Measurements from ENCODE around the gene SLC31A2. TPM values are rescaled to one million over a fixed set of nuclear protein-coding genes. Genes with fewer than 3 reads are reported as not detected.

Gene SLC31A2
- total RNA-seq, 5 donors from 2014 or later (not counting 1 experiment from before 2014, with no cell fraction given): 3.4 to 6.1 (median 4.0) TPM

GRCh38 chr9:113192455-113192854 is 41.6 kb downstream of the SLC31A2 start:
- H3K36me3 ChIP-seq (ENCODE audit: control insufficient read depth in 2 of 2, extremely low read depth in 1 of 2, insufficient read depth in 1 of 2, low read length in 1 of 2): peaks cover 8 to 59% of the 10 kb centered on the region in 2 donors
- no peak for DNase-seq
- H3K4me3 ChIP-seq (ENCODE audit: control insufficient read depth in 1 of 2, extremely low read depth in 1 of 2, low read length in 1 of 2): no peak overlapping the region
- WGBS (ENCODE audit: insufficient coverage): no CpG with 5 or more reads among the region's 2 CpGs
- Mint-ChIP-seq H3K4me3 (no peak overlapping the region), H3K36me3 (peaks cover 58% of the 10 kb centered on the region), H3K27me3 (no peaks in the 10 kb centered on the region), H3K4me1 (peaks cover 0 to 2% (median 0%) of the 10 kb centered on the region in 3 donors), H3K9me3 (no peaks in the 10 kb centered on the region), H3K27ac (no peak overlapping the region)
- CTCF ChIA-PET: no interaction called here
- POLR2A ChIA-PET: no interaction called here
- H3K27ac ChIP-seq (ENCODE audit: low read length): no peak overlapping the region
- H3K9me3 ChIP-seq: no peaks in the 10 kb centered on the region
- no peaks in the 10 kb centered on the region for H3K4me1 ChIP-seq (ENCODE audit: control insufficient read depth in 1 of 2, extremely low read depth in 1 of 2, insufficient read depth in 2 of 2, low read length in 2 of 2)
- ATAC-seq (replicated peaks in 1 of 4): no peak
- no peaks in the 10 kb centered on the region for H3K27me3 ChIP-seq (replicated peaks in 1 of 2; ENCODE audit: control insufficient read depth in 2 of 2, extremely low read depth in 1 of 2, insufficient read depth in 2 of 2, low read length in 1 of 2)

DNA sequence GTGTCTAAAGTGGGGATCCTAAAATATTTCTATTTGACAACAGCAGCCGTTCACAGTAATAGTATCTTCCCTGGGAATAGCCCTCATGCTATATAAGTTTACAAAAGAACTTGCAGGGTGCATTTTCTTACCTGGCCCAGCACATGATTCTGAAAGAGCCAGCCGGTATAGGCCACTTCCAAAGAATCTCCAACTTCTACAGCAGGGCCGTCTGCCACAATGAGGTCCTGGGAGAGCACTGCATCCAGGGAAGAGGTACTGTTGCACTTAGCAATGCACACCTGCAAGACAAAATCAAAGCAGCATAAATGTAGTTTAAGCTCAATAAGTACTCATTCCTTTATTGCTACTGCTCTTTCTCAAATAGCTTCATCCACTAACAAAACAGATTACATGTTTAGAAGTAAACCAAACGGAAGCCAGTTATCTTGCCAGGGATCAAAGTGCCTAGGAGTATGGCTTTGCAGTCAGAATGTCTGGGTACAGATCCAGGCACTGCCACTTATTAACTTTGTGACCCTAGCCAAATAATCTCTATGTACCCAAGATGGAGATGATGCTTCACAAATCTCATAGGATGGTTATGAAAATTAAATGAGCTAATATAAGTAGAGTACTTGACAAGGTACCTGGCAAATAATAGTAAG is 49.0 kb downstream of the SLC31A2 start:
- Histone ChIP-seq H3K36me3 (ENCODE audit: control insufficient read depth in 2 of 2, extremely low read depth in 1 of 2, insufficient read depth in 1 of 2, low read length in 1 of 2) (peaks cover 3 to 54% of the 10 kb centered on the region in 2 donors), H3K27me3 (replicated peaks in 1 of 2; ENCODE audit: control insufficient read depth in 2 of 2, extremely low read depth in 1 of 2, insufficient read depth in 2 of 2, low read length in 1 of 2) (no peaks in the 10 kb centered on the region), H3K4me3 (ENCODE audit: control insufficient read depth in 1 of 2, extremely low read depth in 1 of 2, low read length in 1 of 2) (no peak overlapping the region), H3K27ac (ENCODE audit: low read length) (no peak overlapping the region), H3K4me1 (ENCODE audit: control insufficient read depth in 1 of 2, extremely low read depth in 1 of 2, insufficient read depth in 2 of 2, low read length in 2 of 2) (no peaks in the 10 kb centered on the region), H3K9me3 (no peaks in the 10 kb centered on the region)
- Mint-ChIP-seq H3K4me3 (no peak overlapping the region), H3K27ac (no peak overlapping the region), H3K9me3 (no peaks in the 10 kb centered on the region), H3K36me3 (peaks cover 77% of the 10 kb centered on the region), H3K27me3 (no peaks in the 10 kb centered on the region), H3K4me1 (no peaks in the 10 kb centered on the region)
- DNase-seq (no peak), ATAC-seq (replicated peaks in 1 of 4) (no peak)
- ChIA-PET POLR2A (no interaction called here), CTCF (interaction anchor here in 1 of 2 donors (1.1 kb wide), 1 partner anchor 22 kb away, joined by 3 read pairs; the partner anchor contains the start of genes FKBP15 and SLC31A1)
- 94% methylated on average over 2 of the region's 4 CpGs for WGBS (ENCODE audit: insufficient coverage)

DNA sequence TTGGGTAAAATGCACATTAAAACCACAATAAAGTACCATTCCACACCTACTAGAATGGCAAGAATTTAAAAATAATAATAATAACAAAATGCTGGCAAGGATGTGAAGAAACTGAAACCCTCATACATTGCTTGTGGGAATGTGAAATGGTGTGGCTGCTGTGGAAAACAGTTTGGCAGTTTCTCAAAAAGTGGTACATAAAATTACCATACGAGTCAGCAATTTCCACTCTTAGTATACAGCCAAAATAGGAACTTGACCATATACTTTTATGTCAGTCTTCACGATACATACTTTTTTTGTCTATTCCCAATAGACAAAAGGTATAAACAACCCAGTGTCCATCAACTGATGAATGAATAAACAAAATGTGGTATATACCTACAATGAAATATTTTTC is 54.6 kb downstream of the SLC31A2 start:
- H3K36me3 ChIP-seq (ENCODE audit: control insufficient read depth in 2 of 2, extremely low read depth in 1 of 2, insufficient read depth in 1 of 2, low read length in 1 of 2): peaks cover 2 to 52% of the 10 kb centered on the region in 2 donors
- no CpG with 5 or more reads among the region's 2 CpGs for WGBS (ENCODE audit: insufficient coverage)
- DNase-seq: no peak
- no peaks in the 10 kb centered on the region for H3K9me3 Mint-ChIP-seq
- H3K36me3 Mint-ChIP-seq: peaks cover 68% of the 10 kb centered on the region
- POLR2A ChIA-PET: no interaction called here
- ATAC-seq (replicated peaks in 1 of 4): no peak
- CTCF ChIA-PET: no interaction called here
- no peaks in the 10 kb centered on the region for H3K9me3 ChIP-seq
- H3K27me3 ChIP-seq (replicated peaks in 1 of 2; ENCODE audit: control insufficient read depth in 2 of 2, extremely low read depth in 1 of 2, insufficient read depth in 2 of 2, low read length in 1 of 2): no peaks in the 10 kb centered on the region
- H3K4me1 ChIP-seq (ENCODE audit: control insufficient read depth in 1 of 2, extremely low read depth in 1 of 2, insufficient read depth in 2 of 2, low read length in 2 of 2): no peaks in the 10 kb centered on the region
- no peak overlapping the region for H3K27ac Mint-ChIP-seq
- H3K4me3 ChIP-seq (ENCODE audit: control insufficient read depth in 1 of 2, extremely low read depth in 1 of 2, low read length in 1 of 2): no peak overlapping the region
- no peaks in the 10 kb centered on the region for H3K27me3 Mint-ChIP-seq
- H3K4me1 Mint-ChIP-seq: peaks cover 0 to 6% (median 0%) of the 10 kb centered on the region in 3 donors
- no peak overlapping the region for H3K27ac ChIP-seq (ENCODE audit: low read length)
- no peak overlapping the region for H3K4me3 Mint-ChIP-seq

DNA sequence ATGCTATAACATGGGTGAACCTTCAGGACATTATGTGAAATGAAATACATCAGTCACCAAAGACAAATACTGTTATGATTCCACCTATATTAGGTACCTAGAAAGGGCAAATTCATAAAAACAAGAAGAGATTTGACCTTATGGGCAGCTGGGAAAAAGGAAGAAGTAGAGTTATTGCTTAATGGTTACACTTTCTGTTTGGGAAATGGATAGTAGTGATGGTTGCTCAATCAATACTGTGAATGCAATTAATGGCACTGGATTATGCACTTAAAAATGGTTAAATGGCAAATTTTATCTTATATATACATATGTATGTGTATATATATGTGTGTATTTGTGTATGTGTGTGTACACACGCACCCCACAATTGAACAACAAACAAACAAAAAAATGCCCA is 55.1 kb downstream of the SLC31A2 start:
- ATAC-seq (replicated peaks in 1 of 4): no peak
- ChIA-PET POLR2A (no interaction called here), CTCF (interaction anchor here in 1 of 2 donors (0.7 kb wide), 1 partner anchor 20 kb away, joined by 5 read pairs; no protein-coding TSS in a partner anchor)
- H3K4me1 Mint-ChIP-seq: peaks cover 0 to 6% (median 0%) of the 10 kb centered on the region in 3 donors
- WGBS (ENCODE audit: insufficient coverage): no CpG with 5 or more reads among the region's 1 CpG
- DNase-seq: no peak
- peaks cover 73% of the 10 kb centered on the region for H3K36me3 Mint-ChIP-seq
- H3K4me3 Mint-ChIP-seq: no peak overlapping the region
- no peaks in the 10 kb centered on the region for H3K9me3 Mint-ChIP-seq
- H3K9me3 ChIP-seq: no peaks in the 10 kb centered on the region
- no peaks in the 10 kb centered on the region for H3K4me1 ChIP-seq (ENCODE audit: control insufficient read depth in 1 of 2, extremely low read depth in 1 of 2, insufficient read depth in 2 of 2, low read length in 2 of 2)
- H3K27me3 ChIP-seq (replicated peaks in 1 of 2; ENCODE audit: control insufficient read depth in 2 of 2, extremely low read depth in 1 of 2, insufficient read depth in 2 of 2, low read length in 1 of 2): no peaks in the 10 kb centered on the region
- no peak overlapping the region for H3K27ac Mint-ChIP-seq
- no peak overlapping the region for H3K4me3 ChIP-seq (ENCODE audit: control insufficient read depth in 1 of 2, extremely low read depth in 1 of 2, low read length in 1 of 2)
- H3K36me3 ChIP-seq (ENCODE audit: control insufficient read depth in 2 of 2, extremely low read depth in 1 of 2, insufficient read depth in 1 of 2, low read length in 1 of 2): peaks cover 2 to 57% of the 10 kb centered on the region in 2 donors
- no peaks in the 10 kb centered on the region for H3K27me3 Mint-ChIP-seq
- H3K27ac ChIP-seq (ENCODE audit: low read length): no peak overlapping the region

DNA sequence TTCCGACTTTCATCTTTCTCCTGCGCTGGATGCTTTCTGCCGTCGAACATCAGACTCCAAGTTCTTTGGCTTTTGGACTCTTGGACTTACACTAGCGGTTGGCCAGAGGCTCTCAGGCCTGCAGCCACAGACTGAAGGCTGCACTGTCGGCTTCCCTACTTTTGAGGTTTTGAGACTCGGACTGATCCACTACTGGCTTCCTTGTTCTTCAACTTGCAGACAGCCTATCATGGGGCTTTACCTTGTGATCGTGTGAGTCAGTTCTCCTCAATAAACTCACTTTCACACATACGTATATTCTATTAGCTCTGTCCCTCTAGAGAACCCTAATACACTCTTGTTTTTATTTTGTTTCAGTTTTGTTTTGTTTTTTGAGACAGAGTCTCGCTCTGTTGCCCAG is 60.0 kb downstream of the SLC31A2 start:
- CTCF ChIA-PET: interaction anchor here in 1 of 2 donors (0.7 kb wide), 1 partner anchor 36 kb away, joined by 4 read pairs; no protein-coding TSS in a partner anchor
- Histone ChIP-seq H3K27ac (ENCODE audit: low read length) (no peak overlapping the region), H3K27me3 (replicated peaks in 1 of 2; ENCODE audit: control insufficient read depth in 2 of 2, extremely low read depth in 1 of 2, insufficient read depth in 2 of 2, low read length in 1 of 2) (no peaks in the 10 kb centered on the region), H3K4me1 (ENCODE audit: control insufficient read depth in 1 of 2, extremely low read depth in 1 of 2, insufficient read depth in 2 of 2, low read length in 2 of 2) (no peaks in the 10 kb centered on the region), H3K9me3 (no peaks in the 10 kb centered on the region), H3K36me3 (ENCODE audit: control insufficient read depth in 2 of 2, extremely low read depth in 1 of 2, insufficient read depth in 1 of 2, low read length in 1 of 2) (peaks cover 2 to 40% of the 10 kb centered on the region in 2 donors), H3K4me3 (ENCODE audit: control insufficient read depth in 1 of 2, extremely low read depth in 1 of 2, low read length in 1 of 2) (no peak overlapping the region)
- no peaks in the 10 kb centered on the region for H3K9me3 Mint-ChIP-seq
- POLR2A ChIA-PET: no interaction called here
- H3K27ac Mint-ChIP-seq: peak overlapping the region in 1 of 2 donors; percentile 34
- no peaks in the 10 kb centered on the region for H3K27me3 Mint-ChIP-seq
- no peak overlapping the region for H3K4me3 Mint-ChIP-seq
- H3K36me3 Mint-ChIP-seq: peaks cover 52% of the 10 kb centered on the region
- DNase-seq: no peak
- H3K4me1 Mint-ChIP-seq: peaks cover 14 to 23% (median 16%) of the 10 kb centered on the region in 3 donors
- ATAC-seq (replicated peaks in 1 of 4): no peak
- 93% methylated on average over 6 of the region's 10 CpGs for WGBS (ENCODE audit: insufficient coverage)

Other genes starting within 250 kb of the SLC31A2 start
- gene ZNF883, start 138.8 kb upstream of the SLC31A2 start, total RNA-seq: 1 to 10 TPM in 2 of 5 donors, under 1 TPM in 2, not detected in 1; 0.73 to 1.4 (median 0.96) TPM
- gene ZFP37, start 94.3 kb upstream of the SLC31A2 start, total RNA-seq: 1 to 10 TPM; 1.1 to 3.0 (median 2.1) TPM
- gene FKBP15, start 70.3 kb downstream of the SLC31A2 start, total RNA-seq: 10 to 100 TPM; 22.2 to 31.8 (median 29.5) TPM
- 1 to 10 TPM; 2.7 to 7.1 (median 4.2) TPM for gene SLC31A1, start 70.5 kb downstream of the SLC31A2 start, total RNA-seq
- 10 to 100 TPM; 25.1 to 37.0 (median 34.7) TPM for gene CDC26, start 124.6 kb downstream of the SLC31A2 start, total RNA-seq
- 10 to 100 TPM; 16.6 to 24.4 (median 21.1) TPM for gene PRPF4, start 124.7 kb downstream of the SLC31A2 start, total RNA-seq
- under 1 TPM in 1 of 5 donors, not detected in 4; 0.73 TPM for gene RNF183, start 152.4 kb downstream of the SLC31A2 start, total RNA-seq
- gene WDR31, start 189.3 kb downstream of the SLC31A2 start, total RNA-seq: 1 to 10 TPM in 3 of 5 donors, under 1 TPM in 2; 0.23 to 1.6 (median 1.1) TPM
- gene BSPRY, start 198.5 kb downstream of the SLC31A2 start, total RNA-seq: under 1 TPM; 0.15 to 0.85 (median 0.26) TPM
- gene HDHD3, start 226.0 kb downstream of the SLC31A2 start, total RNA-seq: 10 to 100 TPM; 15.2 to 34.6 (median 17.4) TPM

Data from T-cell (primary cell).